Gastrocnemius medialis (tissue), 4 donors: Measurements from ENCODE around the gene RAMP2. TPM values are rescaled to one million over a fixed set of nuclear protein-coding genes. Genes with fewer than 3 reads are reported as not detected.

Experiments
- ATAC-seq, 2 donors: fragments of 150-250 bp; one replicate each; pipeline ENCODE4 v1.9.1; 2016
- DNase-seq, 2 donors: peaks; one replicate each; pipeline ENCODE4 v3.0.0-alpha.2; 2019
- H3K27ac ChIP-seq, 4 donors: fragments of 200-600 bp; sonication (generic); 1 replicate in 1 of 4; 2 replicates in 3 of 4; pipeline ENCODE4 v1.5.1; 2016 to 2018; ENCODE audit warnings: mild to moderate bottlenecking in 2 of 4, moderate library complexity in 1 of 4
- H3K27me3 ChIP-seq, 3 donors: fragments of 200-600 bp; sonication (generic) in 2 of 3; 1 replicate in 1 of 3; 2 replicates in 2 of 3; pipeline versions ENCODE4 v1.5.1 to v1.6.0; 2016 to 2019; ENCODE audit warnings: mild to moderate bottlenecking in 1 of 3, moderate library complexity in 1 of 3
- H3K36me3 ChIP-seq, 2 donors: fragments of 200-600 bp; sonication (generic) in 1 of 2; one replicate each; pipeline ENCODE4 v1.5.1; 2017 to 2018
- H3K4me1 ChIP-seq, 2 donors: fragments of 200-600 bp; sonication (generic) in 1 of 2; one replicate each; pipeline ENCODE4 v1.5.1; 2016 to 2017; ENCODE audit warnings: mild to moderate bottlenecking in 2 of 2
- H3K4me3 ChIP-seq, 4 donors: fragments of 200-600 bp; sonication (generic) in 3 of 4; 1 replicate in 1 of 4; 2 replicates in 3 of 4; pipeline ENCODE4 v1.5.1; 2016 to 2019; ENCODE audit warnings: mild to moderate bottlenecking in 2 of 4
- H3K9me3 ChIP-seq, 3 donors: fragments of 200-600 bp; sonication (generic) in 2 of 3; 1 replicate in 1 of 3; 2 replicates in 2 of 3; pipeline ENCODE4 v1.5.1; 2016 to 2019
- CTCF ChIP-seq, 5 experiments: fragments of 450-650 bp in 3 of 5; fragments of 200-600 bp in 2 of 5; sonication (generic) in 2 of 5; IDR thresholded peaks in 4 of 5; conservative IDR thresholded peaks in 1 of 5; 1 replicate in 4 of 5; 2 replicates in 1 of 5; pipeline ENCODE4 v1.5.1; 2016 to 2019; ENCODE audit warnings: antibody characterized with exemption in 5 of 5, mild to moderate bottlenecking in 3 of 5, moderate library complexity in 3 of 5
- POLR2A ChIP-seq, 2 donors: fragments of 450-650 bp; IDR thresholded peaks; one replicate each; pipeline ENCODE4 v1.6.1; 2017; ENCODE audit warnings: antibody characterized with exemption in 2 of 2, mild to moderate bottlenecking in 2 of 2, moderate library complexity in 2 of 2
- in situ Hi-C, 4 donors: fragments of 200-750 bp; cut with MboI; loops; one replicate each; pipeline versions ENCODE4 v1.15.0 to v1.8.0; 2017; ENCODE audit warnings: low sequenced_read_pairs in 4 of 4
- intact Hi-C: fragments of 100-400 bp; cut with DNase I; formaldehyde crosslinking; loops from one replicate; pipeline ENCODE4 v1.15.1; 2023; ENCODE audit warnings: low total_unique reads
- total RNA-seq, 4 donors: library from RNA; depleted of rRNA; stranded (reverse); fragments of >200 nt; gene quantifications; one replicate each; pipeline versions ENCODE4 v1.1.0 to v1.2.3, GENCODE V29; 2016

RAMP2 gene
- total RNA-seq, 4 donors from 2014 or later = 17.5 to 31.2 (median 20.7) TPM

- TF ChIP-seq CTCF (IDR thresholded peaks at IDR 0.05 in 4 of 5, conservative IDR thresholded peaks at IDR 0.05 in 1 of 5) = no peak
- TF ChIP-seq POLR2A (IDR thresholded peaks at IDR 0.05) = no peak
- DNase-seq (peak in 1 of 2 donors; percentile 44), ATAC-seq (peak in 1 of 2 donors; percentile 14)
- peaks cover 21 to 22% of the 10 kb centered on the region in 2 donors for H3K4me1 ChIP-seq
- H3K9me3 ChIP-seq = no peaks in the 10 kb centered on the region
- H3K27me3 ChIP-seq = no peaks in the 10 kb centered on the region
- H3K27ac ChIP-seq = peak overlapping the region; percentile 62 to 68 (median 66)
- in situ Hi-C loops (no loop called here), intact Hi-C loops (no loop called here)
- no peak overlapping the region for H3K4me3 ChIP-seq
- H3K36me3 ChIP-seq = no peaks in the 10 kb centered on the region
Measured at GRCh38 chr17:42748202-42748907, 12.7 kb upstream of the RAMP2 start.

- no peak overlapping the region for H3K4me3 ChIP-seq
- DNase-seq (no peak), ATAC-seq (no peak)
- H3K9me3 ChIP-seq = no peaks in the 10 kb centered on the region
- H3K4me1 ChIP-seq = peaks cover 13 to 14% of the 10 kb centered on the region in 2 donors
- no peaks in the 10 kb centered on the region for H3K27me3 ChIP-seq
- intact Hi-C loops = no loop called here
- in situ Hi-C loops = no loop called here
- H3K27ac ChIP-seq = peak overlapping the region; percentile 62 to 68 (median 66)
- H3K36me3 ChIP-seq = no peaks in the 10 kb centered on the region
- TF ChIP-seq CTCF (IDR thresholded peaks at IDR 0.05 in 4 of 5, conservative IDR thresholded peaks at IDR 0.05 in 1 of 5) (no peak), POLR2A (IDR thresholded peaks at IDR 0.05) (peak in 1 of 2 donors; percentile 17)
Measured at GRCh38 chr17:42748908-42749798, 11.9 kb upstream of the RAMP2 start.

- H3K9me3 ChIP-seq = no peaks in the 10 kb centered on the region
- no peaks in the 10 kb centered on the region for H3K36me3 ChIP-seq
- H3K4me1 ChIP-seq = peaks cover 6 to 8% of the 10 kb centered on the region in 2 donors
- DNase-seq (no peak), ATAC-seq (no peak)
- no peaks in the 10 kb centered on the region for H3K27me3 ChIP-seq
- intact Hi-C loops (no loop called here), in situ Hi-C loops (loop anchor here in 1 of 4 donors (25.0 kb wide), 1 partner anchor 164 kb away; the partner anchor contains the start of gene PSMC3IP)
- peak overlapping the region; percentile 62 to 68 (median 66) for H3K27ac ChIP-seq
- TF ChIP-seq CTCF (IDR thresholded peaks at IDR 0.05 in 4 of 5, conservative IDR thresholded peaks at IDR 0.05 in 1 of 5) = no peak
- TF ChIP-seq POLR2A (IDR thresholded peaks at IDR 0.05) = no peak
- no peak overlapping the region for H3K4me3 ChIP-seq
Measured at GRCh38 chr17:42750739-42751344, 10.2 kb upstream of the RAMP2 start.

- H3K36me3 ChIP-seq = no peaks in the 10 kb centered on the region
- H3K4me3 ChIP-seq = no peak overlapping the region
- TF ChIP-seq CTCF (IDR thresholded peaks at IDR 0.05 in 4 of 5, conservative IDR thresholded peaks at IDR 0.05 in 1 of 5) (no peak), POLR2A (IDR thresholded peaks at IDR 0.05) (no peak)
- intact Hi-C loops (no loop called here), in situ Hi-C loops (loop anchor here in 1 of 4 donors (25.0 kb wide), 1 partner anchor 164 kb away; the partner anchor contains the start of gene PSMC3IP)
- no peak for DNase-seq
- peaks cover 6 to 8% of the 10 kb centered on the region in 2 donors for H3K4me1 ChIP-seq
- no peak for ATAC-seq
- H3K9me3 ChIP-seq = no peaks in the 10 kb centered on the region
- peak overlapping the region in 1 of 4 donors; percentile 62 for H3K27ac ChIP-seq
- H3K27me3 ChIP-seq = no peaks in the 10 kb centered on the region
Measured at GRCh38 chr17:42751628-42752027, 9.4 kb upstream of the RAMP2 start.
